Type B pancreatic cell (in vitro differentiated cells): ENCODE data around the gene GH2. TPM values are rescaled to one million over a fixed set of nuclear protein-coding genes. Genes with fewer than 3 reads are reported as not detected.
"Not testable (repeated sequence)": the region's sequence is repeated elsewhere in the genome, so short reads cannot be mapped to it uniquely, and the experiment has no call there.

Experiments
- DNase-seq: peaks from one replicate; pipeline ENCODE4 v3.0.0; 2021; ENCODE audit warnings: mixed read lengths; ENCODE audit not compliant: unreplicated experiment; ENCODE audit errors: extremely low spot score
- H3K27ac Mint-ChIP-seq: 2 replicates; pipeline ENCODE4 v1.8.0; 2021; ENCODE audit warnings: mild to moderate bottlenecking, mixed read lengths
- H3K27me3 Mint-ChIP-seq: 2 replicates; pipeline ENCODE4 v1.8.0; 2021; ENCODE audit warnings: mixed read lengths
- H3K36me3 Mint-ChIP-seq: 2 replicates; pipeline ENCODE4 v1.8.0; 2021; ENCODE audit warnings: mixed read lengths
- H3K4me1 Mint-ChIP-seq: one replicate; pipeline ENCODE4 v1.8.0; 2021; ENCODE audit warnings: mixed read lengths; ENCODE audit not compliant: unreplicated experiment
- H3K4me3 Mint-ChIP-seq: 2 replicates; pipeline ENCODE4 v1.8.0; 2021; ENCODE audit warnings: mild to moderate bottlenecking, mixed read lengths
- H3K9me3 Mint-ChIP-seq: 2 replicates; pipeline ENCODE4 v1.8.0; 2021; ENCODE audit warnings: mixed read lengths
- CTCF ChIP-seq: fragments of 200-600 bp; sonication (generic); conservative IDR thresholded peaks from 2 replicates; pipeline ENCODE4 v1.5.0; 2021; ENCODE audit warnings: antibody characterized with exemption, mild to moderate bottlenecking
- total RNA-seq: library from RNA; stranded (reverse); gene quantifications from 2 replicates; pipeline ENCODE4 v1.2.1, GENCODE V29; 2021; ENCODE audit warnings: low replicate concordance

The GH2 gene
- total RNA-seq, 1 donor from 2014 or later = not detected

DNA sequence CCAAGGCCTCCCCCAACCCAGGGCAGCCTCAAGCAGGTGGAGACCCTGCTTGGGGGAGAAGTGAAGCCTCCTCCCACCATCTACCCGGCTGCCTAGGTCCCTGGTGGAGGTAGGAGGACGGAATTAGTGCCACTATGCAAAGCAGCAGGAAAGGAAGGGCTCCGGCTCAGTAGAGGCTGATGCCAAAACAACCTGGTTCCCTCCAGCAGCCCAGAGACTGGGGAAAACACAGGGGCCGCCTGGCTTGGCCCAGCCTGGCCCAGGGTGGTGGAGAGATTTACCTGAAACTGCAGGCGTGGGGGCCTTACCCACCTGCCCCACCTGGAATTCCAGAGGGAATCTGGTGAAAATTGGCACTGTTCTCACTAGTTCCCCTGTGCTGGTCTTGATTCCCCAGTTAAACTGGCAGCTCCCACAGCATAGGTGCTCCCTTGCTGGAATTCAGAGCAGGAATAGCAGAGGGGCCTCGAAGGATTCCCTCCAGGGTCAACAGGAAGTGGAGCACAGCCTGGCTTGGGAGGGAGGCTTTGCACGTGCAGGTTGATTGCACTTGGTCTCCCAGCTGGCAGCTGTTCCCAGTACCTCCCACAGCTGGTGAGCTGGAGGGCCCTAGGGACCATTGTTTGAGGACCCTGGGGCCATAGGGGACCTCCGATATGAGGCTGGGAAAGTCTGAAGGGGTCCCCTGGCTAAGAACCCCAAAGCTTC is 45.9 kb upstream of the GH2 start:
- DNase-seq = no peak
- H3K36me3 Mint-ChIP-seq = no peaks in the 10 kb centered on the region
- H3K4me3 Mint-ChIP-seq = no peak overlapping the region
- H3K27ac Mint-ChIP-seq = no peak overlapping the region
- H3K9me3 Mint-ChIP-seq = no peaks in the 10 kb centered on the region
- no peaks in the 10 kb centered on the region for H3K27me3 Mint-ChIP-seq
- no peaks in the 10 kb centered on the region for H3K4me1 Mint-ChIP-seq
- no peak for TF ChIP-seq CTCF

GRCh38 chr17:63926164-63926563 is 44.4 kb upstream of the GH2 start:
- TF ChIP-seq CTCF = no peak
- Mint-ChIP-seq H3K27me3 (no peaks in the 10 kb centered on the region), H3K4me3 (no peak overlapping the region), H3K27ac (no peak overlapping the region), H3K9me3 (no peaks in the 10 kb centered on the region), H3K36me3 (no peaks in the 10 kb centered on the region), H3K4me1 (no peaks in the 10 kb centered on the region)
- DNase-seq = no peak

- TF ChIP-seq CTCF = no peak
- Mint-ChIP-seq H3K4me3 (no peak overlapping the region), H3K36me3 (no peaks in the 10 kb centered on the region), H3K4me1 (no peaks in the 10 kb centered on the region), H3K27ac (no peak overlapping the region), H3K27me3 (no peaks in the 10 kb centered on the region), H3K9me3 (no peaks in the 10 kb centered on the region)
- DNase-seq = no peak
Measured at GRCh38 chr17:63925615-63926014, 43.9 kb upstream of the GH2 start.

- not testable (repeated sequence) for H3K4me1 Mint-ChIP-seq, H3K9me3 Mint-ChIP-seq, H3K27ac Mint-ChIP-seq, H3K4me3 Mint-ChIP-seq, H3K36me3 Mint-ChIP-seq, DNase-seq
- H3K27me3 Mint-ChIP-seq = peaks cover 12% of the 10 kb centered on the region
Measured at GRCh38 chr17:63922402-63922801, 40.7 kb upstream of the GH2 start.

DNA sequence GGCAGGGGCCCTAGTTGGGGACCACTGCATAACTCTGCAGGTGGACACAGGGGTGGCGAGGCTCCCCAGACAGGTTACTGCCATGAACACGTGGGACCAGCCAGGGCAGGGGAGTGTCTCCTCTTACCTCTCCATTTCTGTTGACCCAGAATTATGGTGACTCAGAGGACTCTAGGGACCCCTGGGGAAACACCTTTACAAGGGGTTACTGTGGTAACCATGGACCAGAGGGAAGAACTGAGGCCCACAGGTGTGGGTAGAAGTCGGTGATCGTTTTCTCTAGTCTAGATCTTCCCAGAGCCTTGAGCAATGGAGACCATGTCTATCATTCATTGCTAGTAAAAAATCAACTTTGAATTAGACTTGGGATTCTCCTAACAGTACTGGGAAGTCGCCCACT is 39.0 kb upstream of the GH2 start:
- not testable (repeated sequence) for H3K4me3 Mint-ChIP-seq, H3K36me3 Mint-ChIP-seq, H3K9me3 Mint-ChIP-seq, H3K4me1 Mint-ChIP-seq, DNase-seq, H3K27ac Mint-ChIP-seq
- peaks cover 27% of the 10 kb centered on the region for H3K27me3 Mint-ChIP-seq

GRCh38 chr17:63920050-63920449 is 38.3 kb upstream of the GH2 start:
- not testable (repeated sequence) for H3K4me1 Mint-ChIP-seq, DNase-seq, H3K4me3 Mint-ChIP-seq, H3K36me3 Mint-ChIP-seq, H3K27ac Mint-ChIP-seq, H3K9me3 Mint-ChIP-seq
- H3K27me3 Mint-ChIP-seq = peaks cover 32% of the 10 kb centered on the region

DNA sequence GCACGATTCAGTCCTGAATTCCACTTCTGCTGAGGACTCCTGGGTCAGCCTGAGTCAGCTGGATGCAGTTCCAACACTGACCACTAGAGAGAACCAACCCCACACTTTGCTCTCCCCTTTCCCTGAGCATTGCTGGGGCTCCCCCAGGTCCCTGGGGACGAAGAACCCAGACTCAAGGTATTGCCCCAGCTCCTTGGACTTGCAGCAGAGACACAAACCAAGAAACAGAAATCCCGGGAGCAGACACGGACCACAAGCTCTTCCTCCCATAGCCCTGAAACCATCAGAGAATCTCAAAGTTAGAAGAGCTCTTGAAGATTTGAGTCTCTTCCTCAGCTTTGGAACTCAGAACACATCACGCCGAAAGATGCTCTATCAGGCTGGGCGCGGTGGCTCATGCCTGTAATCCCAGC is 37.6 kb upstream of the GH2 start:
- DNase-seq = no peak
- H3K4me1 Mint-ChIP-seq = peaks cover 5% of the 10 kb centered on the region
- H3K27ac Mint-ChIP-seq = no peak overlapping the region
- no peaks in the 10 kb centered on the region for H3K9me3 Mint-ChIP-seq
- no peak overlapping the region for H3K4me3 Mint-ChIP-seq
- peaks cover 32% of the 10 kb centered on the region for H3K27me3 Mint-ChIP-seq
- no peaks in the 10 kb centered on the region for H3K36me3 Mint-ChIP-seq
- TF ChIP-seq CTCF = peak; percentile 87

DNA sequence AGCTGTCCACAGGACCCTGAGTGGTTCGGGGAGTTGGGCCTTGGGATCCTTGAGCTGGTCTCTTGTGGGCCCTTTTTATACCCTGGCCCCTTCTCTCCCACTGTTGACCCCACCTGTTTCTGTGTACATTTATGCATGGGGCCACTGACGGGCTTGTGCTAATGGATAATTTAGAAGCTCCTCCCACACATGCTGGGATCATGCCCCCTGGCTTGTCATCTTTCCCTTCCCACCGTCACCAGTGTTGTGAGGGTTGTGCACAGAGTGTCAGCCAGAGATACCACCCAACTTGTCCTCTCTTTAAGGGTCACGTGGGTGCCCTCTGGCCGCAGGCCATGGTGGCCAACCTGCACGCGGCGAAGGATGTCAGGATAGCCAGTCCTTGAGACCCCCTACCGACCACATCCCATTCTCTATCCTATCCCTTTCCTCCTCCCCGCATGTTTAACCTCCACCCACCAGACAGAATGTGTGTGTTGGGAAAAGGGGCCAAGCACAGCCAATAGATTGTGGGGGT is 37.1 kb upstream of the GH2 start, which contains the start of gene GH1:
Gene GH1, minus strand, starts transcription at position 51 of the 517 bp plus-strand sequence. CDS start 63 bp downstream, outside the sequence.
- H3K4me3 Mint-ChIP-seq, H3K27ac Mint-ChIP-seq: not testable (repeated sequence)

More for the DNA sequence above, 37.1 kb upstream of the GH2 start, which contains the start of gene GH1:
- not testable (repeated sequence) for H3K36me3 Mint-ChIP-seq, H3K9me3 Mint-ChIP-seq, DNase-seq, H3K4me1 Mint-ChIP-seq
- H3K27me3 Mint-ChIP-seq = peaks cover 32% of the 10 kb centered on the region
